Suprapubic skin (tissue), 4 donors: ENCODE measurements around the gene MALT1.

ENCODE experiments used
- EP300 ChIP-seq: sonication (generic); formaldehyde crosslinking; IDR thresholded peaks from one replicate; pipeline ENCODE4 v1.6.1; 2017; ENCODE audit warnings: antibody characterized with exemption
- POLR2A ChIP-seq, 2 donors: fragments of 450-650 bp; IDR thresholded peaks; one replicate each; pipeline ENCODE4 v1.6.1; 2017; ENCODE audit warnings: antibody characterized with exemption in 2 of 2, mild to moderate bottlenecking in 2 of 2, moderate library complexity in 2 of 2
- POLR2AphosphoS5 ChIP-seq, 3 donors: sonication (generic); formaldehyde crosslinking; IDR thresholded peaks; one replicate each; pipeline ENCODE4 v1.6.1; 2017; ENCODE audit warnings: antibody characterized with exemption in 3 of 3
- TF ChIP-seq, protein P1 (sequence below), 2 donors: fragments of 200-600 bp in 1 of 2; fragments of 450-650 bp in 1 of 2; sonication (generic) in 1 of 2; IDR thresholded peaks; one replicate each; pipeline ENCODE4 v1.5.1; 2016 to 2019; ENCODE audit warnings: antibody characterized with exemption in 2 of 2, mild to moderate bottlenecking in 1 of 2, moderate library complexity in 1 of 2

DNA sequence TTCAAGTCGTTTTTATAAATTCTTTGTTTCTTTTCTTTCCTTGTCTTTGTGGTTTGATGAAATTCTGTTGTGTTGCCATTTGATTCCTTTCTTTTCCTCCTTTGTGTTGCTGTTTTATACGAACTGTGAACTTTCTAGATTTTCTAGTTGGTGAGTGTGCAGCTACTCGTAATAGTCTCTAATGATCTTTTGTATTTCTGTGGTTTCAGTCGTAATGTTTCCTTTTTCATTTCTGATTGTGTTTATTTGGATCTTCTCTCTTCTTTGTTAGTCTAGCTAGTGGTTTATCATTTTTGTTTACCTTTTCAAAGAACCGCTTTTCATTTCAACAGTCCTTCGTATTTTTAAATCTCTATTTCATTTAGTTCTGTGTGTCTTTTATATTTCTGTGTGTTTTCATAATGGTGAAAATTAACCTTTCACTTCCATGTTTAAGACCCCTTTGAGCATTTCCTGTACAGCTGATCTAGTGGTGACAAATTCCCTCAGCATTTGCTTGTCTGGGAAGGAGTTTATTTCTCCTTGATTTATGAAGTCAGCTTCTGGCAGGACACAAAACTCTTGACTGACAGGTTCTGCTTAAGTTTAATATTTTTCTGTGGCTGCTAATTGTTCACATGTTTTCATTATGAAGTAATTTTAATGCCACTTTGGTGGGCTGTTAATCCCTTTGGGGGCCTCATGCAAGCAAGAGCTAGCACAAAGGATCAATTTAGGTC, 16.2 kb upstream of the MALT1 start:
- TF ChIP-seq, protein P1, sequence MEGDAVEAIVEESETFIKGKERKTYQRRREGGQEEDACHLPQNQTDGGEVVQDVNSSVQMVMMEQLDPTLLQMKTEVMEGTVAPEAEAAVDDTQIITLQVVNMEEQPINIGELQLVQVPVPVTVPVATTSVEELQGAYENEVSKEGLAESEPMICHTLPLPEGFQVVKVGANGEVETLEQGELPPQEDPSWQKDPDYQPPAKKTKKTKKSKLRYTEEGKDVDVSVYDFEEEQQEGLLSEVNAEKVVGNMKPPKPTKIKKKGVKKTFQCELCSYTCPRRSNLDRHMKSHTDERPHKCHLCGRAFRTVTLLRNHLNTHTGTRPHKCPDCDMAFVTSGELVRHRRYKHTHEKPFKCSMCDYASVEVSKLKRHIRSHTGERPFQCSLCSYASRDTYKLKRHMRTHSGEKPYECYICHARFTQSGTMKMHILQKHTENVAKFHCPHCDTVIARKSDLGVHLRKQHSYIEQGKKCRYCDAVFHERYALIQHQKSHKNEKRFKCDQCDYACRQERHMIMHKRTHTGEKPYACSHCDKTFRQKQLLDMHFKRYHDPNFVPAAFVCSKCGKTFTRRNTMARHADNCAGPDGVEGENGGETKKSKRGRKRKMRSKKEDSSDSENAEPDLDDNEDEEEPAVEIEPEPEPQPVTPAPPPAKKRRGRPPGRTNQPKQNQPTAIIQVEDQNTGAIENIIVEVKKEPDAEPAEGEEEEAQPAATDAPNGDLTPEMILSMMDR (IDR thresholded peaks at IDR 0.05), result no peak
- TF ChIP-seq POLR2A (IDR thresholded peaks at IDR 0.05), result no peak
- no peak for TF ChIP-seq EP300
- no peak for TF ChIP-seq POLR2AphosphoS5 (IDR thresholded peaks at IDR 0.05)
